HG02678 (cell line): ENCODE results near the gene ZNF335.
"Not testable (repeated sequence)": the region's sequence is repeated elsewhere in the genome, so short reads cannot be mapped to it uniquely, and the experiment has no call there.

Experiments
- ATAC-seq: cut with Tn5 transposase; IDR thresholded peaks from one replicate; pipeline ENCODE4 v1.9.1; 2021; ENCODE audit warnings: mild to moderate bottlenecking, moderate library complexity; ENCODE audit not compliant: unreplicated experiment

The ZNF335 gene

DNA sequence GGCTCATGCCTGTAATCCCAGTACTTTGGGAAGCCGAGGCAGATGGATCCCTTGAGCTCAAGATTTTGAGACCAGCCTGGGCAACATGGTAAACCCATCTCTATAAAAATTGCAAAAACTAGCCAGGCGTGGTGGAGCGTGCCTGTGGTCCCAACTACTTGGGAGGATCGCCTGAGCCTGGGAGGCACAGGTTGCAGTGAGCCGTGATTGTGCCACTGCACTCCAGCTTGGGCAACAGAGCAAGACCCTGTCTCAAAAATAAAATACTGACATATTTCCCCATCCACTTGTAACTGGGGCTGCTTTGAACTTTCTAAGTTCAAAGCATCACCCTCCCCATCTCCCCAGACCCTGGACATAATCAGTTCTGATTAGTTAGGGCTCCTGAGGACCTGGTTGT is 29.5 kb upstream of the ZNF335 start:
- no peak for ATAC-seq

DNA sequence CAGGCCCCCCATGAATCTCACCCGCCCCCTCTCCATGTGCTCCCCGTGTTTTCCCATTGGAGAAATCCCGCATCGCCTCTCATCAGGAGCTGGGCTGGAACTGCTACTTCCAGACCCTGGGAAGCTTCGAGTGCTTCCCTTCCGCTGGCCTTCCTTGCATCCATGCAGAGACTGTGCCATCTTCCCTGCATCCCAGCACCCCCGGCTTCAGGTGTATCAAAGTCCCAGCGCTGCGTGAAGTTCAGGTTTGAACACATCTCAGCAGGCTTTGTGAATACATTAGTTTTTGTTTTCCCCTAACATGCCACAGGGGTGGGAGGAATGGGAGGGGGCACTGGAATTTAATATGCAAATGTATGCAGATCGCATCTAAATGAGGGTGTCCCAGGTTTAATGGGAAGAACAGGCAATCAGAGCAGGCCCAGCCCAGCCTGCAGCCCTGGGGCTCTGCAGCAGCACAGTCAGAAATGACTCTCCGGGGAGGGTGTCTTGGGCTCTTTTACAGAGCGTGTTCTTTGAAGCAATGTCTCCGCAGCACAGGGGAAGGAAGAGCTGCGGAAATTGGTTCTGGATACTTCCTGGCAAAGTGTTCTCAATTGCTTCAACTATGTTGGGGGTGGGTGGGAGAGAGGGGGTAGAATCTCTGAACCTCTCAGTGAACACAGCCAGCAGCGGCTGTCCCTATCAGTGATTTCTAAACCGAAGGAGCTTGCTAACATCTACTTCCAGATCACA is 28.4 kb upstream of the ZNF335 start:
- ATAC-seq = no peak

DNA sequence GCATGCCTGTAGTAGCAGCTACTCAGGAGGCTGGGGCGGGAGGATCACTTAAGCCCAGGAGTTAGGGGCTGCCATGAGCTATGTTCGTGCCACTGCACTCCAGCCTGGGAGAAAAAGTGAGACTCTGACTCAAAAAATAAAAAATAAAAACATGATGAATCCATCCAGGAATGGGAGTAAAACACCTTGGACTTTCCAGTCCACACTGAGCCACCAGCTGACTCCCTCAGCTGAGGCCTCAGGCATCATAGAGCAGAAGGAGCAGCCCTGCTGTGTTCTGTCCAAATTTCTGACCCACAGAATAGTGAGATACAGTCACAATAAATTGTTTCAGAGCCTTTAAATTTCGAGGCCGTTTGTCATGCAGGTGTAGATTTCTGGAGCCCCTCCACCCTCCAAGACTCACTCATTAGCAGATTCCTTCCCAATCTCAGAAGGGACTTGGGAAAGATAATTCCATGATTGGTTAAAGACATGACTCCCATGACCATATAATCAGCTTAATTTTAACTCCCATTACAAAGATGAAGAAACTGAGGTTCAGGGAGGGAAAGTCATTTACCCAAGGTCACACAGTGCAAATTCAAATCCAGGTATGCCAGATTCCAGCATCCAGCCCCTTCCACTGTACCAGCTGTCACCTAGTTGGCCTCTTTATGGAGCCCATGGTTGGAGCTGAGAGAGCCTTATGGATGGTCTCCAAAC is 27.7 kb upstream of the ZNF335 start:
- no peak for ATAC-seq

DNA sequence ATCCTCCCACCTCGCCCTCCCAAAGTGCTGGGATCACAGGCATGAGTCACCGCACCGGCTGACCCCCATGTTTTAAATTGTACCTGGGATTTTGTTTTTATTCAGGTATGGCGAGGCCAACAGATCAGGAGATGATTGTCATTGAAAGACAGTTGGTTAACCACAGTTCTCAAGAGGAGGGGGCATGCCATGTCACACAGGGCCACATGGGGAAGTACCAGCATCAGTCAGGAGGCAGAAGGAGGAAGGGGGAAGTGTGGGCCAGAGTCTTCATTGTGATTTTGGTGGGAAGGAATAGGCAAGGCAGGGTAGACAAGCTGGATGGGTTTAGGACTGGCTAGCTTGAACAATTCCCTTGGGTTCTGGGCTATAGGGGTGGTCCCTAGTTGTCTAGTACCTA is 26.8 kb upstream of the ZNF335 start:
- ATAC-seq = no peak

DNA sequence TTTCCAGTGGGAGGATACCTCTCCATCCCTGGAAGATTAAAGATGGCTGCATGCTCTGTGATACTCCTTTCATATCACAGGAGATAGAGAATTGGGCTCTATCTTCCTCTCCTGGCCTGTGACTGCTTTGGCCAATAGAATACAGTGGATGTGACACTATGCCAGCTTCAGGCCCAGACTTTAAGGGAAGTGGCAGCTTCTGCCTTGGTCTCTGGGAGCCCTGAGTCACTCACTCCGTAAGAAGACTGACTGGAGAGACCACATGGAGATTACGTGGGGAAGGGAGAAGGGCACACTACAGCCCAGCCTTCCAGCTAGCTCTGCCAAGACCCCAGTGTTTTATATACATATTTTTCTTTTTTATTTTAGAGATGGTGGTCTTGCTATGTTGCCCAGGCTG is 26.3 kb upstream of the ZNF335 start:
- ATAC-seq = no peak

DNA sequence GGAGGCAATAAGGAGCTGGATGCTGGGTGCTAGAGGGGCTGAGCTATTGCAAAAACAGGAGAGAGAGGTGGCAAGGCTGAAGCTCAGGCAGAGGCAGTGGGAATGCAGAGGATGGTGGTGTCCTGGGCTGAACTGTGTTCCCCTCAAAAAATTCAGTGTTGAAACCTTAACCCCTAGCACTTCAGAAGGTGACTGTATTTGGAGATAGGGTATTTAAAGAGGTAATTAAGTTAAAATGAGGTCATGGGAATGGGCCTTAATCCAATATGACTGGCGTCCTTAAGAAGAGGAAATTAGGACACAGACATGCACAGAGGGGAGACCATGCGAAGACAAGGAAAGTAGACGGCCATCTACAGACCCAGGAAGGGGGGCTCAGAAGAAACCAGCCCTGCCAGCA is 25.2 kb upstream of the ZNF335 start:
- no peak for ATAC-seq

DNA sequence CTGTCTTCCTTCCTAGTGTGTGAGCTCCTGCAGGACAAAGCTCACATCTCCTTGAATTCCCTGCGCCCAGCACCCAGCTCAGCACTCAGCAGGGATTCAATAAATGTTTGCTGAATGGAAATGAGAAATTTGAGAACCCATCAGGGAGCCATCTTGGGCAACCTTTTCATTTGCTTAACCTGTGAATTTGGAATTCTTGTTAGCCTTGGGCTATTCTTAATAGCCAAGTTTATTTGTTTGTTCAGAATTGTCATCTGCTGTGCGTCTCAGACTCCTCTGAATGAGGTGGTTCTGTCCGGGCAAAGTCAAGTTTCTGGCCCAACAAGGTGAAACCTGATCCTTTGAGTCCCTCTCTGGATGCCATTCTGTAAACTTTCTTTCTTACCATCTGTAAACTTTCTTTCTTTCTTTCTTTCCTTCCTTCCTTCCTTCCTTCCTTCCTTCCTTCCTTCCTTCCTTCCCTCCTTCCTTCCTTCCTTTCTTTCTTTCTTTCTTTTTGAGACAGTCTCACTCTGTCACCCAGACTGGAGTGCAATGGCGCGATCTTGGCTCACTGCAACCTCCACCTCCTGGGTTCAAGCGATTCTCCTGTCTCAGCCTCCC is 23.6 kb upstream of the ZNF335 start:
- ATAC-seq = not testable (repeated sequence)

DNA sequence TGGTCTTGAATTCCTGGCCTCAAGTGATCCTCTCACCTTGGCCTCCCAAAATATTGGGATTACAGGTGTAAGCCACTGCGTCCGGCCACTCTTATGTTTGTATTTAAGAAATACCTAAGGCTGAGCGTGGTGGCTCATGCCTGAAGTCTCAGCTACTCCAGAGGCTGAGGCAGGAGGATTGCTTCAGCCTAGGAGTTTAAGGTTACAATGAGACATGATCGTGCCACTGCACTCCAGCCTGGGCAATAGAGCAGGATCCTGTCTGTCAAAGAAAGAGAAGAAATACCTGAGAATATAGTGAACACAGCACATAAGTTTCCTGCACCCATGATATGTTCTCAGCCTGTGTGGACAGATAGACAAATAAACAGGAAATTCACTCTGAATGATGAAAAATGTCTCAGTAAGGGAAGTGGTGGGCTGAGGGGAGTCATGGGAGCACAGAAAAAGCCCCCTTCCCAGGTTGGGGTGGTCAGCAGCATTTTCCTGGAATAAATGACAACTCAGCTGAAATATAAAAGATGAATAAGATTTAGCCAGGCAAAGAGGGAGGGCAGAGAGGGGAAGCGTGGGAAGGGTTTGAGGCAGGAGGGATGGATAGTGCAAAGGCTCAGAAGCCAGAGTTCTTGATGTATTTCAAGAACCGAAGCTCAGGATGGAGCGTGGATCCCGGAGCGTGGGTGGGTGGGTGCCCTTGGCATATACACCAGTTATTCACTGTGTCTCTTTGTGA is 22.9 kb upstream of the ZNF335 start:
- ATAC-seq = no peak

DNA sequence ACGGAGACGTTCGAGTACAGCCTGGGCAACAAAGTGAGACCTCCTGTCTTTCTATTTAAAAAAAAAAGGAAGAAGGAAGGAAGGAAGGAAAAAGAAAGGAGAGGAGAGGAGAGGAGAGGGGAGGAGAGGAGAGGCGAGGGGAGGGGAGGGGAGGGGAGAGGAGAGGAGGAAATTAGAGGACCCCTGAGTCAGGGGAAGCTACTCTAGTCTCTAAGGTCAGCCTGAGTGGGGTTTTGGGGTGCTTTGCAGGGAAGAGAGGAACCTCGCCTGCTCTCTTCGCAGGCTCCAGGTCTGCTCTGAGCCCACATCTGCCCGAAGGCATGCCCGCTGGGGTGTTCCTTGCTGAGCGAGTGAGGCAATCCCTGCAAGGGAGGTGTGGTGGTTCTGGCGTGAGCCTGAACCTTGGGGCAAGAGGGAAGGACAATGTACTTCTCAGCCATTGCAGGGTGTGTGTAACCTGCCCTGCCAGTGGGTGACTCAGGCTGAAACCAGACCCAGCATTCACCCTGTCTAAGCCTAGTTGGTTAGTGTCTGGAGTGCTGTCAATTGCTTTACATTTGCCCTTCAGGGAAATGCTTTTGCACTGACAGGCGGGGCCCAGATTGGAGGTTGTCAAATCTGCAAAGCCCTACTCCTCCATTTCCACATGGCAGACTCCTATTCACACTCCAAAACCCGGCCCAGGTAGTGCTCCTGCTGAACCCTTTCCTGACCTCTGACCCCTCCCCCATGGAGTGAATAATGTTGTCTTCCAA is 21.4 kb upstream of the ZNF335 start:
- ATAC-seq = no peak

DNA sequence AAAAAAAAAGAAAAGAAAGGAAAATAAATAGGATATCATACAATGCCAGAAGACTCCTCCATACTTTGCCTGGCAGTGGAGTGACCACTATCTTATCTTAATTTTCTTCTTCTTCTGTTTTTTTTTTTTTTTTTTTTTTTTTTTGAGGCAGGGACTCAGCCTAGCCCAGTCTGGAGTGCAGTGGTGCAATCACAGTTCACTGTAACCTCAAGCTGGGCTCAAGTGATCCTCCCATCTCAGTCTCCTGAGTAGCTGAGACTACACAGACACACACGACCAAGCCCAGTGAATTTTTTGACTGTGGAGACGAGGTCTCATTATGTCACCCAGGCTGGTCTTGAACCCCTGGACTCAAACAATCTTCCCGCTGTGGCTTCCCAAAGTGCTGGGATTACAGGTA is 19.6 kb upstream of the ZNF335 start:
- ATAC-seq = no peak

DNA sequence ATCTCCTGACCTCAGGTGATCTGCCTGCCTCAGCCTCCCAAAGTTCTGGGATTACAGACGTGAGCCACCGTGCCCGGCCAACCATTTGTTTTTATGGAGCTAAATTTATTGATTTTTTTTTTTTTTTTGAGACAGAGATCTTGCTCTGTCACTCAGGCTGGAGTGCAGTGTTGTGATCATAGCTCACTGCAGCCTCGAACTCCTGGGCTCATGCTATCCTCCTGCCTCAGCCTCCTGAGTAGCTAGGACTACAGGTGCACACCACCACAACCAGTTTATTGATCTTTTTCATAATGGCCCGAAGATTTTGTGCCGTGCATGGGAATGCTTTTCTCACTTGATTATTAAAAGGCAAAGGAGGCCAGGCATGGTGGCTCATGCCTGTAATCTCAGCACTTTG is 16.8 kb upstream of the ZNF335 start:
- not testable (repeated sequence) for ATAC-seq

DNA sequence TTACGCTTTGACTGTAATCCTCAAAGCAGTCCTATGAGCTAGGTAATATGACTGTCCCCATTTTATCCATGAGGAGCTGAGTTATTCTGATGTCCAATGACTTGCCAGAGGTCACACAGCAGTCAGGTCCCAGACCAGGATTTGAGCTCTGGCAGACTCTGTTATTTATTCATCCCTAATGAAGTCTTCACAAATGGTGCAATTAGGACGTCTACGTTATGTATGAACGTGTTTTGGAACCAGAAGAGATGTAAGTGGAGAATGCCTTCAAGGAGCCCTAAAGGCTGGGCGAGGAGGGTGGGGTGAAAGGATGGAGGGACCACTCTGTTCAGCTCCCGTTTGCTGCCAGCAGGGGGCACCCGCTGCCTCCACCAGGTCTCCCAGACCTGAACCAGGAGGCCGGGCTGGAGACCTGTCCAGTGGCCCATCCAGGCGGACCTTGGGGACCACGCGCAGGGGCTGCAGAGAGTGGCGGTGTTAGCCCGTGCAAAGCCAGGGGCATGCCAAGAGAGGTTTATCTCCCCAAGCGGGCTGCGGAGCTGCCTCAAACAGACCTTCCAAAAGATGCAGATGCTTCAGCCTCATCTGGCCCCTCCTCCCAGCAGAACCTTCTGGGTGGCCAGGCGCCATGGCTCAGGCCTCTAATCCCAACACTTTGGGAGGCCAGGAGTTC is 15.2 kb upstream of the ZNF335 start:
- no peak for ATAC-seq

DNA sequence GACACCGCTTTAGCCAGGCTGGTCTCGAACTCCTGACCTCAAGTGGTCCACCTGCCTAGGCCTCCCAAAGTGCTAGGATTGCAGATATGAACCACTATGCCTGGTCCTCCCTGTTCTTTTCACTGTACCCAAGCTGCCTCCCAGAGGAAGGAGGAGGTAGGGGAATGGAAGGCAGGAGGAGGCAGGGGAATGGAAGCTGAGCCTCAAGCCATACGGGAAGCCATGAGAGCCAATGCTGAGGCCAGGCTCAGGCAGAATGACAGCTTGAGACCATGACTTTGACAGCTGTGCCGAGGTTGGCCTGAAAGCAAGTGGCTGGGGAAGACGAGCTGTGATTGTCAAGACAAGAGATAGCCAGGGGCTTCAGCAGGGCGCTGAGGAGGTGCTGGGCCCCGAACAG is 13.6 kb upstream of the ZNF335 start:
- ATAC-seq = no peak

DNA sequence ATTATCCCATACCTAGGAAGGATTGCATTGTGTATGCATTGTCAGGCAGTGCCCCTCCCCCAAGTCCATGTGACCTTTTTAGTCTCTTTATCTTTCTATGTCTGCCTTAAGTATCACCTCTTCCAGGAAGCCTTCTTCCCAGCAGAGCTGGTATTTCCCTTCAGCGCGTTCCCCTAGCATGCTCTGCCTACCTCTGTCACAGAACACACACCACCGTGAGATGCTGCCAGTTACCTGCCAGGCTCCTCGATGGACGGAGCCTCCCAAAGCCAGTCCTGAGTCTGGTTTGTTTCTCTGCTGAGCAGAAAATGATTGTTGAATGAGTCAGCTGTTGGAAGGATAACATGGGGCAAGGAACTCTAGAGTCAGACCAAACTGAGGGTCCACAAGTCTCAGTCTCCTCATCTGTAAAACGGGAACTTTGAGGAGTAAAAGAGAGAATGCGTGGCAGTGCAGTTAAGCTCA is 11.3 kb upstream of the ZNF335 start:
- ATAC-seq = no peak

DNA sequence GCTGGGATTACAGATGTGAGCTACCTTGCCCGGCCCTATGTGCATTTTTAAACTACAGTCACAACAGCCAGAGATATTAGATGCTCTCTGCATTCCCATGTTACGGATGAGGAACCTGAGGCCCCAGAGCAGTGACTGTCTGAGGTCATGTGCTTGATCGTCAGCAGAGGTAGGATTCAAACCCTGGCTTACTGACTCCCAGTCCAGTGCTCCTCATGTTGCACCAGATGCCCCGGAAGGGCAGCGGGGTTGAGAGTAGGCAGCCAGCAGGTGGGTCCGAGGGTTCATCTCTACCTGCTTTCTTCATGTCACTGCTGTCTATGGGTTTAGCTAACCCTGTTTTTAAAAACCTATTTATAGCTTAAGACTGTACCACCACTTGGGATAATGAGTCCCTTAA is 9.3 kb upstream of the ZNF335 start:
- no peak for ATAC-seq

DNA sequence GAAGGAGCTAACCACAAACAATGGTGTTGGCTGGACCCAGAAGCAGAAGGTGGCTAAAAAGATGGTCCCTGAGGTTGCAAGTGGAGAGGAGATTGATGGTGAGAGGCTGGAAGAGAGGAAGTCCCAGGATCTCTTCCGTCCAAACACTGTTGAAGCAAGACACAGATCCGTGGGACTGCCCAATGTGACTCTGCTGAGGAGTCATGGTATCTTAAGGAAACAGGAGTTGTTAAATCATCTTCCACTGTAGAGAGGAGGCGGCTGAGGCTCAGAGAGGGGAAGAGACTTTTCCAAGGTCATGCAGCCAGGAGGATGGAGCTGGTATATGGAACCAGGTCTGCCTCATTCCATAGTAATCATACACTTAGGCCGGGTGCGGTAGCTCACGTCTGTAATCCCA is 4.1 kb upstream of the ZNF335 start:
- ATAC-seq = no peak

DNA sequence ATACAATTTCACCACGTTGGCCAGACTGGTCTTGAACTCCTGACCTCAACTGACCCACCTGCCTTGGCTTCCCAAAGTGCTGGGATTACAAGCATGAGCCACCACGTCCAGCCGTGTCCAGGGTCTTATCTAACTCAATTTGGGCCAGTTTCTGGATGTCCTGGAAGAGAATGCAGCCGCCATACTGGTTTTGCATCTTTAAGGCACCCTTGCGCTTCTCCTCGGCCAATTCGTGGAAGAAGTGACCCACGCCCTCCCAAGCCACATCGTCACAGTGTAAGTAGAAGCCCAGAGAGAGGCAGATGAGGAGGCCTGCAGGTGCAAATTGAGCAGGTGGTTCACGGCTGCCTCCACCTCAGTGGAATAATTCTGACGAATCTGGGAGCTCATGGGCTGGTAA is 3.7 kb upstream of the ZNF335 start:
- no peak for ATAC-seq

DNA sequence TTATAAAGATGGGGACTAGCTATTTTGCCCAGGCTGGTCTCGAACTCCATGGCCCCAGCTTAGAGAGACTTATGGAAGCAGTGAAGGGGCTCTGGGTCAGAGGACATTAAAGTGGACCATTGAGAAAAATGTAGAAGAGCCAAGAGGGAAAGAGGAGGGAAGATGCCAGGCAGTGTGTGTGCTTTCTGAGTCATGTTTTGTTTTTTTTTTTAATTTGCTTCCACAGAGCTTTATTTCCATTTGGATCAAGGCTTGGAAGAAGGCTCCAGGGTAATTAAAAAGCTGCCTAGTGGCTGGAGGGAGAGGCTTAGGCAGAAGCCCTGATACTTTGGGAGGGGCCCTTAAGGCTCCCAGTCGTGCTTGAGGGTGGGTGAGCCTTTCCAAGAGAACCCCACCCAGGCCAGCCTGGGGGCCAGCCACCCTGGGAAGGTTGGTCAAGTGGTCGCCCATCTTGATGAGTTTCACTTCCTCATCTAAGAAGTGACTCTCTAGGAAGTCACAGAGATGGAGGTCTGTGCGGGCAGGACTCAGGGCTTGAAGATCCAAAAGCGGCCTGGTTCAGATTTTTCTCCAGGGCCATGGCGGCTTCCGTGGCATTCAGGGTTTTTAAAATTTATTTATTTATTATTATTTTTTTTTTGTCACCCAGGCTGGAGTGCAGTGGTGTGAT is 3.0 kb upstream of the ZNF335 start:
- ATAC-seq = no peak

DNA sequence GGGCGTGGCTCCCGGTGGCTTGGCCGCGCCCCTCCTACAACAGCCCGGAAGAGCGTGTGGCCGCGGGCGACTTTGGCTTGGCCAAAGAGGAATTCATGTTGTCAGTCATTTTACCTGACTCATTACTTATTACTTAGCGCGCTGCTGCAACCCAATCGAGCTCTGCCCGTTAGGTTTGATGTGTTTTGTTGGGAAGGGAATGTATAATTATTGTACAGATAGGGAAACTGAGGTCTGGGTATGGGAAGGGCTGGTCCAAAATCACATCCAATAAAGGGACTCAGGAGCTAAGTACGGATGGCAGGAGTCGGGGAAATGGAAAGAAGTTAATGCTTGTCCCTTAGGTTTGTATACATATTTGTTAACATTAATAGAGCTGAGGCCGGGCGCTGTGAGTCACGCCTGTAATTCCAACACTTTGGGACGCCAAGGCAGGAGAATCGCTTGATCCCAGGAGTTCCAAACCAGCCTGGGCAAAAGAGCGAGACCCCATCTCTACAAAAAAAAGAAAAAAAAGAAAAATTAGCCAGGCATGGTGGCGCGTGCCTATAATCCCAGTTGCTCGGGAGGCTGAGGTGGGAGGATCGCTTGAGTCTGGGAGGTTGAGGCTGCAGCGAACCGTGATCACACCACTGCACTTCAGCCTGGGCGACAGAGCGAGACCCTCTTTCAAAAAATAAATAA is 639 bp upstream of the ZNF335 start:
- no peak for ATAC-seq
